Astrocyte (in vitro differentiated cells and primary cell): ENCODE results near the gene PNMA8A.

ENCODE experiments used
- EZH2 ChIP-seq: IDR thresholded peaks from 2 replicates; pipeline ENCODE4 v1.6.1; 2012; ENCODE audit warnings: mild to moderate bottlenecking, low read length, inconsistent platforms; ENCODE audit not compliant: insufficient read depth
- TF ChIP-seq, protein P1 (sequence below): IDR thresholded peaks from 2 replicates; pipeline ENCODE4 v1.5.1; 2011; ENCODE audit warnings: low read depth, mild to moderate bottlenecking, inconsistent platforms, low read length, moderate library complexity; ENCODE audit not compliant: insufficient read depth

DNA sequence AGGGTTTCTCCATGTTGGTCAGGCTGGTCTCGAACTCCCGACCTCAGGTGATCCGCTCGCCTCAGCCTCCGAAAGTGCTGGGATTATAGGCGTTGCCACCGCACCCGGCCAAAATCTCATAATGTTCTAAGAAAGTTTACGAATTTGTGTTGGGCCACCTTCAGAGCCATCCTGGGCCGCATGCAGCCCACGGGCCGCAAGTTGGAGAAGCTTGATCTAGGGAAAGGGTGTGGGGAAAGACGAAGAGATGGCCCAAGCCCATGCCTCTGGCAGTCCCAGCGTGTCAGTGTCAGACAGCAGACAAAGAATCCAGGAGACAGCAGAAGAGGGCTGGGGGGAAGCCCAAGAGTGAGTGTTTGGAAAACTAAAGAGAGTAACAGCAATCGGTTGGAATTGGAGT lies 25.3 kb downstream of the PNMA8A start:
- TF ChIP-seq, protein P1, sequence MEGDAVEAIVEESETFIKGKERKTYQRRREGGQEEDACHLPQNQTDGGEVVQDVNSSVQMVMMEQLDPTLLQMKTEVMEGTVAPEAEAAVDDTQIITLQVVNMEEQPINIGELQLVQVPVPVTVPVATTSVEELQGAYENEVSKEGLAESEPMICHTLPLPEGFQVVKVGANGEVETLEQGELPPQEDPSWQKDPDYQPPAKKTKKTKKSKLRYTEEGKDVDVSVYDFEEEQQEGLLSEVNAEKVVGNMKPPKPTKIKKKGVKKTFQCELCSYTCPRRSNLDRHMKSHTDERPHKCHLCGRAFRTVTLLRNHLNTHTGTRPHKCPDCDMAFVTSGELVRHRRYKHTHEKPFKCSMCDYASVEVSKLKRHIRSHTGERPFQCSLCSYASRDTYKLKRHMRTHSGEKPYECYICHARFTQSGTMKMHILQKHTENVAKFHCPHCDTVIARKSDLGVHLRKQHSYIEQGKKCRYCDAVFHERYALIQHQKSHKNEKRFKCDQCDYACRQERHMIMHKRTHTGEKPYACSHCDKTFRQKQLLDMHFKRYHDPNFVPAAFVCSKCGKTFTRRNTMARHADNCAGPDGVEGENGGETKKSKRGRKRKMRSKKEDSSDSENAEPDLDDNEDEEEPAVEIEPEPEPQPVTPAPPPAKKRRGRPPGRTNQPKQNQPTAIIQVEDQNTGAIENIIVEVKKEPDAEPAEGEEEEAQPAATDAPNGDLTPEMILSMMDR = no peak
- no peak for TF ChIP-seq EZH2
